HG02763 (cell line): ENCODE data around the gene PRKCA.
"Not testable (repeated sequence)": the region's sequence is repeated elsewhere in the genome, so short reads cannot be mapped to it uniquely, and the experiment has no call there.

ENCODE experiments used
- ATAC-seq: cut with Tn5 transposase; IDR thresholded peaks from one replicate; pipeline ENCODE4 v1.9.1; 2021; ENCODE audit warnings: mild to moderate bottlenecking, moderate library complexity; ENCODE audit not compliant: unreplicated experiment

Gene PRKCA

GRCh38 chr17:66595893-66596292, 293.5 kb downstream of the PRKCA start:
- ATAC-seq = no peak

GRCh38 chr17:66602659-66603384, 300.4 kb downstream of the PRKCA start:
- ATAC-seq = no peak

GRCh38 chr17:66604376-66604775, 302.0 kb downstream of the PRKCA start:
- no peak for ATAC-seq

GRCh38 chr17:66605541-66605940, 303.1 kb downstream of the PRKCA start:
- ATAC-seq = no peak

GRCh38 chr17:66610361-66611133, 308.1 kb downstream of the PRKCA start:
- no peak for ATAC-seq

GRCh38 chr17:66611397-66611796, 309.0 kb downstream of the PRKCA start:
- no peak for ATAC-seq

- ATAC-seq = no peak
Measured at GRCh38 chr17:66612993-66613392, 310.6 kb downstream of the PRKCA start.

- no peak for ATAC-seq
Measured at GRCh38 chr17:66614469-66614868, 312.1 kb downstream of the PRKCA start.

- ATAC-seq = no peak
Measured at GRCh38 chr17:66619206-66619605, 316.8 kb downstream of the PRKCA start.

GRCh38 chr17:66620528-66620927, 318.1 kb downstream of the PRKCA start:
- ATAC-seq = no peak

GRCh38 chr17:66624630-66625029, 322.2 kb downstream of the PRKCA start:
- not testable (repeated sequence) for ATAC-seq

- no peak for ATAC-seq
Measured at GRCh38 chr17:66625311-66625767, 322.9 kb downstream of the PRKCA start.

- ATAC-seq = no peak
Measured at GRCh38 chr17:66627985-66628384, 325.6 kb downstream of the PRKCA start.

- ATAC-seq = no peak
Measured at GRCh38 chr17:66629762-66630161, 327.3 kb downstream of the PRKCA start.

- no peak for ATAC-seq
Measured at GRCh38 chr17:66630379-66630778, 328.0 kb downstream of the PRKCA start.

GRCh38 chr17:66630828-66631472, 328.5 kb downstream of the PRKCA start:
- ATAC-seq = no peak

GRCh38 chr17:66632731-66633130, 330.3 kb downstream of the PRKCA start:
- no peak for ATAC-seq

- ATAC-seq = no peak
Measured at GRCh38 chr17:66633317-66633965, 331.0 kb downstream of the PRKCA start.

GRCh38 chr17:66634193-66634592, 331.8 kb downstream of the PRKCA start:
- no peak for ATAC-seq

- no peak for ATAC-seq
Measured at GRCh38 chr17:66635386-66636045, 333.1 kb downstream of the PRKCA start.

GRCh38 chr17:66636111-66636510, 333.7 kb downstream of the PRKCA start:
- no peak for ATAC-seq
